ENCODE measurements around the gene GPD2.

DNA sequence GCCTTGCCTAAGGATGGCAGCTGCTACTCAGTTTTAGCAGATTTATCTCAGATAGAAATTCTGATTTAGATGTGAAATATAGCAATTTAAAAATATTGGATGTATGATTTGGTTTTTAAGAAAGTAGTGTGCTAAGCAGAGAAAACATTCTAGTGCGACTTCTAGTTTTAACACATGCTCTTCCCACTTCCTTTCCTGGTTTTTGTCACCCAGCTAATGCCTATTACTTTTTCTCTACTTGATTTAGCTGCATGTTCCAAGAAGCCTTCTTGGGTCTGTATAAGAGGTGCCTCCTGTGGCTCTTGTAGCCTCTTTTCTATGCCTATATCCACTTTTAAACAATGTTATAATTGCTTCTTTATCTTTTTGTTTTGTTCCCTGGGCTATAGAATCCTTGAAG lies 53.0 kb downstream of the GPD2 start:
- no peak for TF ChIP-seq POLR2AphosphoS5 (IDR thresholded peaks at IDR 0.05)
- TF ChIP-seq, protein P1, sequence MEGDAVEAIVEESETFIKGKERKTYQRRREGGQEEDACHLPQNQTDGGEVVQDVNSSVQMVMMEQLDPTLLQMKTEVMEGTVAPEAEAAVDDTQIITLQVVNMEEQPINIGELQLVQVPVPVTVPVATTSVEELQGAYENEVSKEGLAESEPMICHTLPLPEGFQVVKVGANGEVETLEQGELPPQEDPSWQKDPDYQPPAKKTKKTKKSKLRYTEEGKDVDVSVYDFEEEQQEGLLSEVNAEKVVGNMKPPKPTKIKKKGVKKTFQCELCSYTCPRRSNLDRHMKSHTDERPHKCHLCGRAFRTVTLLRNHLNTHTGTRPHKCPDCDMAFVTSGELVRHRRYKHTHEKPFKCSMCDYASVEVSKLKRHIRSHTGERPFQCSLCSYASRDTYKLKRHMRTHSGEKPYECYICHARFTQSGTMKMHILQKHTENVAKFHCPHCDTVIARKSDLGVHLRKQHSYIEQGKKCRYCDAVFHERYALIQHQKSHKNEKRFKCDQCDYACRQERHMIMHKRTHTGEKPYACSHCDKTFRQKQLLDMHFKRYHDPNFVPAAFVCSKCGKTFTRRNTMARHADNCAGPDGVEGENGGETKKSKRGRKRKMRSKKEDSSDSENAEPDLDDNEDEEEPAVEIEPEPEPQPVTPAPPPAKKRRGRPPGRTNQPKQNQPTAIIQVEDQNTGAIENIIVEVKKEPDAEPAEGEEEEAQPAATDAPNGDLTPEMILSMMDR (IDR thresholded peaks at IDR 0.05) = no peak

Data from prostate gland (tissue), 2 donors.